Colonic mucosa (tissue), 4 donors: ENCODE results near the gene NDUFB5. TPM values are rescaled to one million over a fixed set of nuclear protein-coding genes. Genes with fewer than 3 reads are reported as not detected.

Experiments used
- DNase-seq: peaks from one replicate; pipeline ENCODE4 v3.0.0-alpha.2; 2020
- H3K27ac ChIP-seq: fragments of 200-600 bp; one replicate; pipeline ENCODE4 v1.8.0; 2021
- H3K27me3 ChIP-seq: fragments of 200-600 bp; one replicate; pipeline ENCODE4 v1.8.0; 2021
- H3K36me3 ChIP-seq: fragments of 200-600 bp; one replicate; pipeline ENCODE4 v1.8.0; 2021
- H3K4me1 ChIP-seq: fragments of 200-600 bp; one replicate; pipeline ENCODE4 v1.8.0; 2021; ENCODE audit warnings: mild to moderate bottlenecking
- H3K4me3 ChIP-seq: fragments of 200-600 bp; one replicate; pipeline ENCODE4 v1.8.0; 2021
- H3K9ac ChIP-seq, 2 donors: one replicate each; pipeline ENCODE4 v1.7.0; 2013; ENCODE audit warnings: control low read depth in 2 of 2, low read depth in 2 of 2, low read length in 2 of 2
- H3K9me3 ChIP-seq: fragments of 200-600 bp; one replicate; pipeline ENCODE4 v1.8.0; 2021
- CTCF ChIP-seq: fragments of 200-600 bp; IDR thresholded peaks from one replicate; pipeline ENCODE4 v1.8.0; 2022; ENCODE audit warnings: antibody characterized with exemption, mild to moderate bottlenecking
- intact Hi-C: fragments of 100-400 bp; cut with DNase I; formaldehyde crosslinking; loops from one replicate; pipeline ENCODE4 v1.14.1; 2022
- total RNA-seq, 2 donors: library from RNA; stranded (reverse); fragmentation: NEBNext Ultra II Directional in 1 of 2; extraction: Animal tissue kit (Norgen Biotek cat#: 25700) in 1 of 2; gene quantifications; one replicate each; pipeline ENCODE4 v1.2.1, GENCODE V29; 2021
- donor health status: healthy.
- donor health status: DM: no; HTN: no; CAD: no.
- donor health status: DM: no; HTN: no; CAD: no.

NDUFB5 gene
- total RNA-seq, 2 donors from 2014 or later = 154 to 159 TPM

GRCh38 chr3:179670311-179670710, 65.7 kb downstream of the NDUFB5 start:
- H3K27ac ChIP-seq = no peak overlapping the region
- no peaks in the 10 kb centered on the region for H3K27me3 ChIP-seq
- no peaks in the 10 kb centered on the region for H3K9me3 ChIP-seq
- no peak for DNase-seq
- H3K4me3 ChIP-seq = no peak overlapping the region
- no peak overlapping the region for H3K9ac ChIP-seq
- no peak for TF ChIP-seq CTCF
- H3K36me3 ChIP-seq = no peaks in the 10 kb centered on the region
- intact Hi-C loops = no loop called here
- H3K4me1 ChIP-seq = no peaks in the 10 kb centered on the region

- no peak for DNase-seq
- Histone ChIP-seq H3K4me3 (no peak overlapping the region), H3K36me3 (no peaks in the 10 kb centered on the region), H3K4me1 (no peaks in the 10 kb centered on the region), H3K9ac (no peak overlapping the region), H3K27me3 (no peaks in the 10 kb centered on the region), H3K9me3 (no peaks in the 10 kb centered on the region), H3K27ac (no peak overlapping the region)
- intact Hi-C loops = no loop called here
- no peak for TF ChIP-seq CTCF
These were observed 66.7 kb downstream of the NDUFB5 start for GRCh38 chr3:179671309-179671708.

GRCh38 chr3:179671747-179672242, 67.2 kb downstream of the NDUFB5 start:
- Histone ChIP-seq H3K9me3 (no peaks in the 10 kb centered on the region), H3K27ac (no peak overlapping the region), H3K36me3 (no peaks in the 10 kb centered on the region), H3K4me3 (no peak overlapping the region), H3K9ac (no peak overlapping the region), H3K4me1 (no peaks in the 10 kb centered on the region), H3K27me3 (no peaks in the 10 kb centered on the region)
- intact Hi-C loops = no loop called here
- DNase-seq = no peak
- TF ChIP-seq CTCF = no peak

- Histone ChIP-seq H3K9me3 (no peaks in the 10 kb centered on the region), H3K27ac (no peak overlapping the region), H3K27me3 (no peaks in the 10 kb centered on the region), H3K36me3 (no peaks in the 10 kb centered on the region), H3K4me3 (no peak overlapping the region), H3K4me1 (no peaks in the 10 kb centered on the region), H3K9ac (no peak overlapping the region)
- intact Hi-C loops = no loop called here
- TF ChIP-seq CTCF = no peak
- no peak for DNase-seq
These were observed 68.3 kb downstream of the NDUFB5 start for GRCh38 chr3:179672918-179673317.

GRCh38 chr3:179673523-179673922, 68.9 kb downstream of the NDUFB5 start:
- DNase-seq = no peak
- Histone ChIP-seq H3K9me3 (no peaks in the 10 kb centered on the region), H3K36me3 (no peaks in the 10 kb centered on the region), H3K4me3 (no peak overlapping the region), H3K9ac (no peak overlapping the region), H3K4me1 (no peaks in the 10 kb centered on the region), H3K27ac (no peak overlapping the region), H3K27me3 (no peaks in the 10 kb centered on the region)
- no peak for TF ChIP-seq CTCF
- intact Hi-C loops = no loop called here

GRCh38 chr3:179676081-179676480, 71.5 kb downstream of the NDUFB5 start:
- no peak for DNase-seq
- H3K9me3 ChIP-seq = no peaks in the 10 kb centered on the region
- intact Hi-C loops = no loop called here
- no peak overlapping the region for H3K27ac ChIP-seq
- no peak overlapping the region for H3K9ac ChIP-seq
- H3K4me3 ChIP-seq = no peak overlapping the region
- H3K27me3 ChIP-seq = no peaks in the 10 kb centered on the region
- no peaks in the 10 kb centered on the region for H3K36me3 ChIP-seq
- no peak for TF ChIP-seq CTCF
- no peaks in the 10 kb centered on the region for H3K4me1 ChIP-seq
